Fibroblast of lung (primary cell): Measurements from ENCODE around the gene SENP1. TPM values are rescaled to one million over a fixed set of nuclear protein-coding genes. Genes with fewer than 3 reads are reported as not detected.

Source experiments
- DNase-seq, 2 donors: peaks; one replicate each; pipeline versions ENCODE4 v3.0.0 to v3.0.0-alpha.2; 2010; ENCODE audit warnings: low read depth in 2 of 2
- H2AFZ ChIP-seq: 2 replicates; pipeline ENCODE4 v1.5.1; 2012; ENCODE audit warnings: low read length, control low read depth, inconsistent platforms
- H3K27ac ChIP-seq: 2 replicates; pipeline ENCODE4 v1.5.1; 2011; ENCODE audit warnings: low read length, control low read depth; ENCODE audit not compliant: insufficient read depth
- H3K27me3 ChIP-seq: 2 replicates; pipeline ENCODE4 v1.5.1; 2011; ENCODE audit warnings: mild to moderate bottlenecking, low read length; ENCODE audit not compliant: control insufficient read depth, insufficient read depth
- H3K36me3 ChIP-seq: 2 replicates; pipeline ENCODE4 v1.5.1; 2011; ENCODE audit warnings: low read length; ENCODE audit not compliant: control insufficient read depth, insufficient read depth
- H3K4me1 ChIP-seq: 2 replicates; pipeline ENCODE4 v1.5.1; 2011; ENCODE audit warnings: low read length; ENCODE audit not compliant: control insufficient read depth, insufficient read depth; ENCODE audit errors: extremely low read depth
- H3K4me2 ChIP-seq: 2 replicates; pipeline ENCODE4 v1.5.1; 2011; ENCODE audit warnings: low read length, control low read depth; ENCODE audit not compliant: insufficient read depth; ENCODE audit errors: extremely low read depth
- H3K4me3 ChIP-seq, 4 experiments: fragments of 200-600 bp in 1 of 4; sonication (generic) in 1 of 4; replicated peaks in 1 of 4; 2 replicates each; pipeline ENCODE4 v1.5.1; 2011 to 2016; ENCODE audit warnings: low read length in 4 of 4, low read depth in 3 of 4, mild to moderate bottlenecking in 3 of 4, control low read depth in 2 of 4, inconsistent platforms in 1 of 4, mixed read lengths in 1 of 4; ENCODE audit not compliant: insufficient read depth in 1 of 4; ENCODE audit errors: control extremely low read depth in 1 of 4
- H3K79me2 ChIP-seq: 2 replicates; pipeline ENCODE4 v1.5.1; 2012; ENCODE audit warnings: mild to moderate bottlenecking, low read length, inconsistent platforms; ENCODE audit not compliant: control insufficient read depth, insufficient read depth
- H3K9ac ChIP-seq: 2 replicates; pipeline ENCODE4 v1.5.1; 2011; ENCODE audit warnings: mild to moderate bottlenecking, low read length, control low read depth; ENCODE audit not compliant: insufficient read depth
- H3K9me3 ChIP-seq: 2 replicates; pipeline ENCODE4 v1.5.1; 2012; ENCODE audit warnings: low read depth, low read length; ENCODE audit not compliant: control insufficient read depth, insufficient read depth
- H4K20me1 ChIP-seq: 2 replicates; pipeline ENCODE4 v1.5.1; 2011; ENCODE audit warnings: low read length; ENCODE audit not compliant: control insufficient read depth, insufficient read depth; ENCODE audit errors: extremely low read depth
- EZH2 ChIP-seq: IDR thresholded peaks from 2 replicates; pipeline ENCODE4 v1.5.1; 2012; ENCODE audit warnings: low read length, control low read depth, mild to moderate bottlenecking; ENCODE audit errors: missing control alignments
- polyA plus RNA-seq, 2 donors: library from polyadenylated mRNA; depleted of rRNA in 1 of 2; stranded (reverse) in 1 of 2; unstranded in 1 of 2; fragments of >200 nt; gene quantifications; 2 replicates each; pipeline ENCODE4 v1.2.1, GENCODE V29; 2011 to 2012; ENCODE audit warnings: missing spikeins in 1 of 2
- total RNA-seq: library from RNA; depleted of rRNA; stranded (reverse); fragments of >200 nt; gene quantifications from 2 replicates; pipeline ENCODE4 v1.2.1, GENCODE V29; 2014
- TF ChIP-seq, protein P1 (sequence below), 2 donors: IDR thresholded peaks in 1 of 2; conservative IDR thresholded peaks in 1 of 2; 1 replicate in 1 of 2; 2 replicates in 1 of 2; pipeline ENCODE4 v1.5.1; 2011 to 2012; ENCODE audit warnings: low read length in 2 of 2, control low read depth in 1 of 2, inconsistent platforms in 1 of 2, low read depth in 1 of 2, mild to moderate bottlenecking in 1 of 2

Gene SENP1
- total and polyA plus RNA-seq, 2 donors (not counting 1 experiment from before 2014, with no cell fraction given) = 14.7 to 17.9 TPM

GRCh38 chr12:48022180-48022521 lies 83.7 kb downstream of the SENP1 start:
- Histone ChIP-seq H3K4me3 (no peak overlapping the region), H4K20me1 (no peaks in the 10 kb centered on the region), H3K9me3 (no peaks in the 10 kb centered on the region), H3K4me1 (no peaks in the 10 kb centered on the region), H2AFZ (no peak overlapping the region), H3K27me3 (peaks cover 14% of the 10 kb centered on the region), H3K4me2 (no peak overlapping the region), H3K36me3 (no peaks in the 10 kb centered on the region), H3K27ac (no peak overlapping the region), H3K9ac (no peak overlapping the region), H3K79me2 (no peaks in the 10 kb centered on the region)
- TF ChIP-seq, protein P1, sequence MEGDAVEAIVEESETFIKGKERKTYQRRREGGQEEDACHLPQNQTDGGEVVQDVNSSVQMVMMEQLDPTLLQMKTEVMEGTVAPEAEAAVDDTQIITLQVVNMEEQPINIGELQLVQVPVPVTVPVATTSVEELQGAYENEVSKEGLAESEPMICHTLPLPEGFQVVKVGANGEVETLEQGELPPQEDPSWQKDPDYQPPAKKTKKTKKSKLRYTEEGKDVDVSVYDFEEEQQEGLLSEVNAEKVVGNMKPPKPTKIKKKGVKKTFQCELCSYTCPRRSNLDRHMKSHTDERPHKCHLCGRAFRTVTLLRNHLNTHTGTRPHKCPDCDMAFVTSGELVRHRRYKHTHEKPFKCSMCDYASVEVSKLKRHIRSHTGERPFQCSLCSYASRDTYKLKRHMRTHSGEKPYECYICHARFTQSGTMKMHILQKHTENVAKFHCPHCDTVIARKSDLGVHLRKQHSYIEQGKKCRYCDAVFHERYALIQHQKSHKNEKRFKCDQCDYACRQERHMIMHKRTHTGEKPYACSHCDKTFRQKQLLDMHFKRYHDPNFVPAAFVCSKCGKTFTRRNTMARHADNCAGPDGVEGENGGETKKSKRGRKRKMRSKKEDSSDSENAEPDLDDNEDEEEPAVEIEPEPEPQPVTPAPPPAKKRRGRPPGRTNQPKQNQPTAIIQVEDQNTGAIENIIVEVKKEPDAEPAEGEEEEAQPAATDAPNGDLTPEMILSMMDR (conservative IDR thresholded peaks at IDR 0.05 in 1 of 2, IDR thresholded peaks at IDR 0.05 in 1 of 2; ENCODE audit: low read depth in 1 of 2, low read length in 2 of 2) = no peak
- no peak for TF ChIP-seq EZH2
- DNase-seq = no peak

DNA sequence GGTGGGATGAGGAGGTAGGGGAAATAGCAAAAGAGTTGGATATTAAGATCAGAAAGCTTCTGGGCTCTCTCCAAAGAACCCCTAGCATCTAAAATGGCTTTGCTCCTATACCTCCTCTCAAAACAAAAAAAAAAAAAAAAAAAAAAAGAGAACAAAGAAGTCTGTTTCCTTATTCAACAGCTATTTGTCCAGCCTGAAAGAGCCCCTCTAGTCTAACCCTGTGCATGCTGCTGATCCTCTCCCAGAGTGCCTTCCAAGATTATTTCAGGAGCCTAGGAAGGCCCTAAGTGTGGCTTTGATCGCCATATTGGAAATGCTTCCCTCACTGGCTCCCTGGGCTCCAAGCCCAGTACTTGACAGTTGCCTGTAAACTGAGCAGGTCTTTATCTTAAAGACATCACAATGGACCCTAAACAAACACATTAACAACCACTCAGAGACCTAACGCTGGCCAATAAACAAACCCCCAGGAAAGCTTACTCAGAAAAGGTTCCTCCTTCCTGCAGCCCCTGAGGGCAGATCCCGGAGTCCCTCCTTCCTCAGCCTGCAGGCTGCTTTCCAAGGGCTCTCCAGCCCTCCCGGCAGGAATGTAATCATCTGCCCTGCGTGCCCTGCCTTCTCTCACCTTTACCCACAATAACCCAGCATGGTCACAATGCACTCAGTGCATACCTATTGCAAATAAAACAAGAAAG lies 84.2 kb downstream of the SENP1 start:
- TF ChIP-seq EZH2 = no peak
- TF ChIP-seq, protein P1 (conservative IDR thresholded peaks at IDR 0.05 in 1 of 2, IDR thresholded peaks at IDR 0.05 in 1 of 2; ENCODE audit: low read depth in 1 of 2, low read length in 2 of 2) = no peak
- Histone ChIP-seq H3K9me3 (no peaks in the 10 kb centered on the region), H3K9ac (no peak overlapping the region), H3K27me3 (peaks cover 9% of the 10 kb centered on the region), H3K27ac (no peak overlapping the region), H3K36me3 (no peaks in the 10 kb centered on the region), H3K4me1 (no peaks in the 10 kb centered on the region), H3K79me2 (no peaks in the 10 kb centered on the region), H3K4me2 (no peak overlapping the region), H4K20me1 (no peaks in the 10 kb centered on the region), H2AFZ (no peak overlapping the region), H3K4me3 (no peak overlapping the region)
- DNase-seq = no peak

DNA sequence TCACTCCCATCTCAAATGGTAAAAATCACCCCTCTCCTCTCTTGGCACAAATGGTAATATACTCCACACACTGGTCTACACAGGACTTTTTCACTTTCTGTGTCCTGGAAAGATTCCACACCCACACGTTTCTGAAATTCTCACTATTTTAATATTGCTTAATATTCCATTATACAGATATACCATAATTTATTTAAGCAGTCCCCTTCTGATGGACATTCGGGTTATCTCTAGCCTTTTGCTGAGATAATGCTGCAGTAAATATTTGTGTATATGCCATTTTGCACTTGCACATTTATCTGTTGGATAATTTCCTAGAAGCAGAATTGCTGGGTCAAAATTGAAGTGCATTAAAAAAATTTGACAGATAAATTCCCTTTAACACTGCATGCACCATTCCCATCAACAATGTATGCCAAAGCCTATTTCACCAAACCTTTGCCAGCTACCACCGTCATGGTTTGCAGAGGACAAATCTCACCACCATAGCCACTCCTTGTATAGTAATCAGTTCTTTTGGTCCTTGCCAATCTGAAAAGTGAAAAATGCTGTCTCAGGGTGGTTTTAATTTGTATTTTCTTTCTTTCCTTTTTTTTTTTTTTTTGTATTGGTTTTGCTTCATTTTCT lies 86.1 kb downstream of the SENP1 start:
- Histone ChIP-seq H4K20me1 (no peaks in the 10 kb centered on the region), H3K27me3 (peaks cover 17% of the 10 kb centered on the region), H3K4me2 (no peak overlapping the region), H2AFZ (no peak overlapping the region), H3K9me3 (no peaks in the 10 kb centered on the region), H3K4me1 (no peaks in the 10 kb centered on the region), H3K9ac (no peak overlapping the region), H3K79me2 (no peaks in the 10 kb centered on the region), H3K27ac (no peak overlapping the region), H3K36me3 (no peaks in the 10 kb centered on the region), H3K4me3 (no peak overlapping the region)
- no peak for TF ChIP-seq EZH2
- TF ChIP-seq, protein P1 (conservative IDR thresholded peaks at IDR 0.05 in 1 of 2, IDR thresholded peaks at IDR 0.05 in 1 of 2; ENCODE audit: low read depth in 1 of 2, low read length in 2 of 2) = no peak
- no peak for DNase-seq
